Endothelial cell of umbilical vein (primary cell): ENCODE results near the gene TMEM62.

Experiments
- EZH2 ChIP-seq: IDR thresholded peaks from 2 replicates; pipeline ENCODE4 v1.6.1; 2012; ENCODE audit warnings: borderline replicate concordance, low read depth, mild to moderate bottlenecking, moderate library complexity, low read length, inconsistent platforms; ENCODE audit not compliant: severe bottlenecking
- JUN ChIP-seq: IDR thresholded peaks from 2 replicates; pipeline ENCODE4 v1.6.1; 2011; ENCODE audit warnings: borderline replicate concordance, low read depth; ENCODE audit not compliant: insufficient read length, insufficient read depth
- MAX ChIP-seq: IDR thresholded peaks from 2 replicates; pipeline ENCODE4 v1.6.1; 2011; ENCODE audit not compliant: insufficient read depth, insufficient read length
- POLR2A ChIP-seq: IDR thresholded peaks from 2 replicates; pipeline ENCODE4 v1.6.1; 2012; ENCODE audit warnings: low read depth, mild to moderate bottlenecking, control low read depth, low read length
- POLR2AphosphoS5 ChIP-seq: IDR thresholded peaks from 2 replicates; pipeline ENCODE4 v1.6.1; 2012; ENCODE audit warnings: low read depth, mild to moderate bottlenecking, control low read depth, low read length, moderate library complexity; ENCODE audit not compliant: insufficient read depth
- TF ChIP-seq, protein P1 (sequence below), 2 donors: IDR thresholded peaks; 1 replicate in 1 of 2; 2 replicates in 1 of 2; pipeline ENCODE4 v1.5.1; 2011; ENCODE audit warnings: low read length in 2 of 2, mild to moderate bottlenecking in 2 of 2, moderate library complexity in 2 of 2, control low read depth in 1 of 2, inconsistent platforms in 1 of 2, low read depth in 1 of 2; ENCODE audit not compliant: insufficient read depth in 1 of 2; ENCODE audit errors: extremely low read depth in 1 of 2

- TF ChIP-seq, protein P1, sequence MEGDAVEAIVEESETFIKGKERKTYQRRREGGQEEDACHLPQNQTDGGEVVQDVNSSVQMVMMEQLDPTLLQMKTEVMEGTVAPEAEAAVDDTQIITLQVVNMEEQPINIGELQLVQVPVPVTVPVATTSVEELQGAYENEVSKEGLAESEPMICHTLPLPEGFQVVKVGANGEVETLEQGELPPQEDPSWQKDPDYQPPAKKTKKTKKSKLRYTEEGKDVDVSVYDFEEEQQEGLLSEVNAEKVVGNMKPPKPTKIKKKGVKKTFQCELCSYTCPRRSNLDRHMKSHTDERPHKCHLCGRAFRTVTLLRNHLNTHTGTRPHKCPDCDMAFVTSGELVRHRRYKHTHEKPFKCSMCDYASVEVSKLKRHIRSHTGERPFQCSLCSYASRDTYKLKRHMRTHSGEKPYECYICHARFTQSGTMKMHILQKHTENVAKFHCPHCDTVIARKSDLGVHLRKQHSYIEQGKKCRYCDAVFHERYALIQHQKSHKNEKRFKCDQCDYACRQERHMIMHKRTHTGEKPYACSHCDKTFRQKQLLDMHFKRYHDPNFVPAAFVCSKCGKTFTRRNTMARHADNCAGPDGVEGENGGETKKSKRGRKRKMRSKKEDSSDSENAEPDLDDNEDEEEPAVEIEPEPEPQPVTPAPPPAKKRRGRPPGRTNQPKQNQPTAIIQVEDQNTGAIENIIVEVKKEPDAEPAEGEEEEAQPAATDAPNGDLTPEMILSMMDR (IDR thresholded peaks at IDR 0.05; ENCODE audit: extremely low read depth in 1 of 2, insufficient read depth in 1 of 2, low read depth in 1 of 2, low read length in 2 of 2), result no peak
- TF ChIP-seq EZH2 (no peak), POLR2AphosphoS5 (no peak), MAX (no peak), POLR2A (no peak), JUN (no peak)
Measured at GRCh38 chr15:43168192-43169107, 35.1 kb downstream of the TMEM62 start.
